Left cardiac atrium (tissue), 4 donors: ENCODE results near the gene MRPL18. TPM values are rescaled to one million over a fixed set of nuclear protein-coding genes. Genes with fewer than 3 reads are reported as not detected.
"Not testable (repeated sequence)": the region's sequence is repeated elsewhere in the genome, so short reads cannot be mapped to it uniquely, and the experiment has no call there.

Experiments
- ATAC-seq, 2 donors: fragments of 200-7000 bp; cut with Tn5 transposase; one replicate each; pipeline ENCODE4 v1.9.1; 2020; ENCODE audit warnings: mild to moderate bottlenecking in 2 of 2, moderate library complexity in 2 of 2
- DNase-seq: peaks from one replicate; pipeline ENCODE4 v3.0.0-alpha.2; 2020
- intact Hi-C, 2 donors: fragments of 100-400 bp; cut with DNase I; formaldehyde crosslinking; loops; one replicate each; pipeline versions ENCODE4 v1.14.1 to v1.15.1; 2022 to 2023
- long read RNA-seq: library from polyadenylated mRNA; unstranded; transcript quantifications from one replicate; pipeline ENCODE4 v2.0.0, GENCODE V29; 2021
- total RNA-seq, 2 donors: library from RNA; stranded (reverse); fragmentation: NEBNext Ultra II Directional; extraction: Animal tissue kit (Norgen Biotek cat#: 25700); gene quantifications; one replicate each; pipeline ENCODE4 v1.2.1, GENCODE V29; 2021
- donor health status: DM: no; HTN: yes; CAD: no.
- donor health status: DM: no; HTN: yes; CAD: no; lungs with severe emphysema.
- donor health status: DM: yes; HTN: yes; CAD: no.
- donor health status: Dilated cardiomyopathy.

MRPL18 gene
- 10 to 100 TPM; 63.4 to 63.9 TPM for total RNA-seq
- long read RNA-seq, transcript MRPL18-201 (4 exons, 978 nt) = major isoform, 18 of 26 reads
- long read RNA-seq, partial matches to known transcripts = 2 of 26 reads
- long read RNA-seq, other reads (novel, unspliced or antisense) = 6 of 26 reads

- DNase-seq (peak; percentile 97), ATAC-seq (peak; percentile 94 to 95)
- intact Hi-C loops = no loop called here
Measured at GRCh38 chr6:159790149-159790955, at the start of gene MRPL18. Gene MRPL18 (plus strand): TSS chr6:159790467. CDS start chr6:159790588, 121 bp downstream.

- no peak for ATAC-seq
- intact Hi-C loops = no loop called here
- no peak for DNase-seq
Measured at GRCh38 chr6:159742165-159742564, 48.1 kb upstream of the MRPL18 start.

- ATAC-seq (no peak), DNase-seq (no peak)
- intact Hi-C loops = no loop called here
Measured at GRCh38 chr6:159745081-159745480, 45.2 kb upstream of the MRPL18 start.

- intact Hi-C loops = no loop called here
- ATAC-seq = peak in 1 of 2 donors; percentile 54
- DNase-seq = no peak
Measured at GRCh38 chr6:159746759-159747158, 43.5 kb upstream of the MRPL18 start.

GRCh38 chr6:159748127-159748526, 42.1 kb upstream of the MRPL18 start:
- ATAC-seq, DNase-seq, intact Hi-C loops: not testable (repeated sequence)

GRCh38 chr6:159751448-159751847, 38.8 kb upstream of the MRPL18 start:
- intact Hi-C loops = no loop called here
- ATAC-seq (no peak), DNase-seq (no peak)

DNA sequence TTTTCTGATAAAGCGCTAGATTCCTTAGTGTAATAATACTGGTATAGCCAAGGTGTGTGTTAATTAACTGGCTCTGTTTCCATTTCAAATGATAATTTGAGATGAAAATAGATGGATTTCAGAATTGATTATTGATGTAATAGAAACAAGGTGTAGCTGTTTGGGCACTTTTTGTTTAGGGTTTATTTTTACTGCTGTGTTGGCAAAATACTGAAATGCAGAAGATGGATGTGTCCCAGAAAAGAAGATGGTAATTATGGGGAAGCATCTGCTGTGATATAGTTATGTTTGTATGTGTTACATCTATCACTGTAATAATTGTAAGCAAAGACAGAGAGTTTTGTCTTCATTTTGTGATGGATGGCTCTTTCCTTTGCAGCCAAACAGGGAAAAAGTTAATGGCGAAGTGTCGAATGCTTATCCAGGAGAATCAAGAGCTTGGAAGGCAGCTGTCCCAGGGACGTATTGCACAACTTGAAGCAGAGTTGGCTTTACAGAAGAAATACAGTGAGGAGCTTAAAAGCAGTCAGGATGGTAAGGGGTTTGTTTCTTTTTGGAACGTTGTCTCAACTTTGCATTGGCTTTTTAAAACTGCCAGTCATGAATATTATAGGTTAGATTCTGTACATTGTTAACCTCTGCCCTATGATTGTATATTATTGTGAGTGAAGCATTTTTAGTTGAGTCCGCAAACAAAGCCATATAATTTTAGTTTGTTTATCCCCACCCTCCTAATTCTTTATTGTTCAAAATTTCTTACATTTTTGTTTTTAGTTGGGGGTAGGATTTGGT, 37.0 kb upstream of the MRPL18 start:
- intact Hi-C loops = no loop called here
- ATAC-seq (no peak), DNase-seq (no peak)

DNA sequence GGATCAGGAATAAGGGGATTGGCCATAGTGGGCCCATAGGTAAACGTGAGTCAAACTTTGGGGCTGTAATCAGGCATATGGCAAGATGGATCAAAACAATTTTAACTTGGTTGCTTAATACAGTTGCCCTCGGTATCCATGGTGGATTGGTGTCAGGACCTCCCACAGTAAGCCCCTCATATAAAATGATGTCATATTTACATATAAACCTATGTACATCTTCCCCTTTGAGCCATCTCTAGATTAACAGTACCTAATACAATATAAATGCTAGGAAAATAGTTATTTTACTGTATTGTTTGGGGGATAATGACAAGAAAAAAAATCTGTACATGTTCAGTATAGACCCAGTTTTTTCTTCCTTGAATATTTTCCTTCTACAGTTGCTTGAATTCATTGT, 35.9 kb upstream of the MRPL18 start:
- no peak for DNase-seq
- intact Hi-C loops = no loop called here
- no peak for ATAC-seq

DNA sequence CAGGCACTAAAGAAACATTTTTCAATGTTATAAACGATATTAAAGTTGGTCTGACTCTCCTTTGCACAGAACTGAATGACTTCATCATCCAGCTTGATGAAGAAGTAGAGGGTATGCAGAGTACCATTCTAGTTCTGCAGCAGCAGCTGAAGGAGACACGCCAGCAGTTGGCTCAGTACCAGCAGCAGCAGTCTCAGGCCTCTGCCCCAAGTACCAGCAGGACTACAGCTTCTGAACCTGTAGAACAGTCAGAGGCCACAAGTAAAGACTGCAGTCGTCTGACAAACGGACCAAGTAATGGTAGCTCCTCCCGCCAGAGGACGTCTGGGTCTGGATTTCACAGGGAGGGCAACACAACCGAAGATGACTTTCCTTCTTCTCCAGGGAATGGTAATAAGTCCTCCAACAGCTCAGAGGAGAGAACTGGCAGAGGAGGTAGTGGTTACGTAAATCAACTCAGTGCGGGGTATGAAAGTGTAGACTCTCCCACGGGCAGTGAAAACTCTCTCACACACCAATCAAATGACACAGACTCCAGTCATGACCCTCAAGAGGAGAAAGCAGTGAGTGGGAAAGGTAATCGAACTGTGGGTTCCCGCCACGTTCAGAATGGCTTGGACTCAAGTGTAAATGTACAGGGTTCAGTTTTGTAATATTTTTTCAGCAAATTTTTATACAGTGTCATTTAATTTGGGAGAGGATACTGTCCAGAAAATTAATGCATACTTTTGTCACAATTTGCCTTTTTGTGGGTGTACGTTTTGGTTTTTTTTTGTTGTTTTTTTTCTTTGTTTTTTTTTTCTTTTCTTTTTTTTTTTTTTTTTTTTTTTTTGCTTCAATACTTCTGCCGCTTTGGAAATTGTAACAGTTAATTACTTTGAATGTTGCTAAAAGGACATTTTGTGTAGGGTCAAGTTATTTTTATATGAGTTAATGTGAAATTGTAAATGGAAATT, 35.0 kb upstream of the MRPL18 start:
- intact Hi-C loops = no loop called here
- DNase-seq (no peak), ATAC-seq (peak; percentile 32 to 42)

DNA sequence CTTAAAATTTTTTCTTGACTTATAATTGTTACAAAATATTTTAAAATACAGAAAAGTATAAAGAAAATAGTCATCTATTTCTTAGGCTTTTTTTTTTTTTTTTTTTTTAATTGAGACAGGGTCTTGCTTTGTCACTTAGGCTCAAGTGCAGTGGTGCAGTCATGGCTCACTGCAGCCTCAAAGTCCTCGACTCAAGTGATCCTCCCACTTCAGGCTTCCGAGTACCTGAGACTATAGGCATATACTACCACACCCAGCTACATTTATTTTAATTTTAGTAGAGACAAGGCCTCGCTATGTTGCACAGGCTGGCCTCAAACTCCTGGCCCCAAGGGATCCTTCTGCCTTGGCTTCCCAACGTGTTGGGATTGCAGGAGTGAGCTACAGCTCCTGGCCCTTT, 33.8 kb upstream of the MRPL18 start:
- DNase-seq = no peak
- no peak for ATAC-seq
- intact Hi-C loops = no loop called here

GRCh38 chr6:159758031-159759001, 32.0 kb upstream of the MRPL18 start:
- intact Hi-C loops = no loop called here
- no peak for DNase-seq
- no peak for ATAC-seq

- DNase-seq (no peak), ATAC-seq (no peak)
- intact Hi-C loops = no loop called here
Measured at GRCh38 chr6:159759645-159760044, 30.6 kb upstream of the MRPL18 start.

DNA sequence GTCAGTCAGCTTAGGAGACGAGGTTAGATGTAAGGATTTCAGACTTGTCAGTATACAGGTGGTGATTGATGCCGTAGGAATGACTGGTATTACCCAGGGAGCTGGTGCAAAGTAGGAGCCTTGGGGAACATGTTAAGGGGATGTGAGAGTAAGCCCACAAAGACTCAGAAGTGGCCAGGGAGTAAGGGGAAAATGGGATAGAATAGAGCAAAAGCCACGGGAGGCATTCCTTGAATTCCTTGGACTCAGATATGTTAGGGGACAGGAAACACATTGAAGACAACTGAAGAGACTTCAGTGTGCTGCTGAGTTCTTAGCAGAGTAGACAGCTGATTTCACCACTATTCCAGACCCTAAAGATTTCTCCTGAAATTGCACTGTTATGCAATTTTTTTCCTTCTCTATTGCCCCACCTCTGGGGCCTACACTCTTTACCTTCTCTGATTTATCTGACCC, 29.6 kb upstream of the MRPL18 start:
- intact Hi-C loops = no loop called here
- DNase-seq (no peak), ATAC-seq (no peak)

DNA sequence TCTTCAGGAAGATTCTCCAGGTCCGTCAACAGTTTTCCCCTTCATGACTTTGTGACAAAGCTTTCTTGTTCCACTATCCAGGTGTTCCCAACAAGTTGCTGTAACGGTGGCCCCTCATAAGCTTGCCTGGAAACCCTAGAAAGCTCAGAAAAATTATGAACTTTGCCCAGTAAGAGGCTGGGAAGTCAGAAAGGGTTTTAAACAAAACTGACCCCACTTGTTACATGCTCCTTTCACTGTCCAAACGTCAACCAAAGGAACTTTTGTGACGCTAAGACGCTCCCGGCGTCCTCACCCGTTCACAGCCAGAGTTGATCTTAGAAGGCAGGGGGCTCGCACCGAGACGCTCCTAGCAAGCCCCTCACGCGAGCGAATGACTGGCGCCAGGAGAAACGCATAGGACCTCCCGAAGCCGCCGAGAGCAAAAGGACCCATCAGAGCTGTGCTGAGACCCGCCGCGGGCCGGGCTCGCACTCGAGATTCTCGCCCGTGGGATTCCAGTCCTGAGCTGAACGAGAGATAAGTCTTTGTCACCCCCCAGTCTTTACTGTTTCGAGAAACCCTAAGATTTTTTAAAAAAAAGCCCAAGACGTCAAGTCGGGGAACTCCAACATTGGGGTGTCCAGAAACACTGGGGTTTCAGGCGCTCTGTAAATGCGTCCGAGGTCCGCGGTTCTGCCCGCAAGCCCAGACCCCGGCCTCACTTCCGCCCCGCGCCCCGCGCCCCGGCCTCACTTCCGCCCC, 29.0 kb upstream of the MRPL18 start:
- intact Hi-C loops = no loop called here
- ATAC-seq (no peak), DNase-seq (peak; percentile 37)

DNA sequence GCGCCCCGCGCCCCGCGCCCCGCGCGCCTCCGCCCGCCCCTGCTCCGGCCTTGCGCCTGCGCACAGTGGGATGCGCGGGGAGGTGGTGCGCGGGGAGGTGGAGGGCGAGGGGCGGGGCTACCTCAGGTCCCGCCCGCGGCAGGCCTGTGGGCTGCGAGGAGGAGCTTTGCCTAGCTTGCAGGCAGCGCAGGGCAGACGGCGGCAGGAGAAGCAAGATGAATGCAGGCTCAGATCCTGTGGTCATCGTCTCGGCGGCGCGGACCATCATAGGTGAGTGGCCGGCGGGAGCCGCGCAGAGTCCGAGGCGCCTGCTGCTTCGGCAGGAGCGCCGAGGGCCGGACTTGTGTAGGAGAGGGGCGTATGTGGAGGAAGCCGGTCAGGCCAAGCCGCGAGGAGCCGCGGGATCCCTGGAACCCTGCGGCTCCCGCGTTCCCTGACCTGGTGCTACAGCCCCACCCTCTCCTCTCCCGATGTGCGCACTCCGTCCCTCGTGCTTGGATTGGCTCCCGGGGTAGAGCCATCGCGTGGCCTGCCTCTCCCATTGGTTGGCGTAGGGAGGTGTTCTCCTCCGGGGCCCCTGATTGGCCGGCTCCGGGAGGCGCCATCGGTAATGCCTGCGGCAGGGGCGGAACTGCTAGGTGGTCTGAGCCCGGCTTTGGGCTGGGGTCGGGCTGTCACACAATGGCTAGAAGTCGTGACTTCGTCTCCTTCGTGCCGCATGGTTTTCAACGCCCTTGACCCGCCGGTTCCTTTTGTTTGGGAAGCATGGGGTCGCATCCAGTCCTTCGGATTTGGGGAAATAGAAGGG, 28.2 kb upstream of the MRPL18 start, which contains the start of gene ACAT2:
ACAT2 (plus strand) TSS at position 173 of the 808 bp plus-strand sequence; CDS start at position 216, 43 bp downstream.
- ATAC-seq = peak; percentile 98 to 99
- DNase-seq = peak; percentile 97
- intact Hi-C loops = no loop called here

DNA sequence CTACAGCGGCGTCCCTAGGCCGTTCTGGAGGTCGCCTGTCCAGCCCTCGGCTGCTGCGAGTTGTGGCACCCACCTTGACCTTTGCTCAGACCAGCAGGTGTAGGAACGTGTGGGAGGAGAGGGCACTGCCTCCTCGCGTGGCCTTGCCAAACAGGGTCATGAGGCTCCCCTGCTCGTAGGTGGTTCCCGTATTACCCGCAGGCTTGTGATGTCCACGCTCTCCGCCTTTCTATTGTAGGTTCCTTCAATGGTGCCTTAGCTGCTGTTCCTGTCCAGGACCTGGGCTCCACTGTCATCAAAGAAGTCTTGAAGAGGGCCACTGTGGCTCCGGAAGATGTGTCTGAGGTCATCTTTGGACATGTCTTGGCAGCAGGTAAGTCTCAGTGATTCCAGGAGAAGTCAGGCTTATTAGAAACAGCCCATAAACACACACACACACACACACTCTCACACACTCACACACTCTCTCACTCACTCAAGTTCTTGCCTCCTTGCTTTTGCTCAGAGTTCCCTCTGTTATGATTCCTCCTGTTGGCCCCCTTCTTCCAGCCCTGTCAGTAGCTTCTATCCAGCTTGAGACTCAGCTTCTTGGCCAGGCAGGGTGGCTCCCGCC, 27.5 kb upstream of the MRPL18 start:
- peak in 1 of 2 donors; percentile 0 for ATAC-seq
- DNase-seq = peak; percentile 32
- intact Hi-C loops = no loop called here
